IPS-NIHi7 (cell line): Measurements from ENCODE around the gene HPGDS.
"Not testable (repeated sequence)": the region's sequence is repeated elsewhere in the genome, so short reads cannot be mapped to it uniquely, and the experiment has no call there.

ENCODE experiments used
- DNase-seq: peaks from one replicate; pipeline ENCODE4 v3.0.0; 2012; ENCODE audit warnings: mixed read lengths; ENCODE audit errors: extremely low spot score

HPGDS gene

DNA sequence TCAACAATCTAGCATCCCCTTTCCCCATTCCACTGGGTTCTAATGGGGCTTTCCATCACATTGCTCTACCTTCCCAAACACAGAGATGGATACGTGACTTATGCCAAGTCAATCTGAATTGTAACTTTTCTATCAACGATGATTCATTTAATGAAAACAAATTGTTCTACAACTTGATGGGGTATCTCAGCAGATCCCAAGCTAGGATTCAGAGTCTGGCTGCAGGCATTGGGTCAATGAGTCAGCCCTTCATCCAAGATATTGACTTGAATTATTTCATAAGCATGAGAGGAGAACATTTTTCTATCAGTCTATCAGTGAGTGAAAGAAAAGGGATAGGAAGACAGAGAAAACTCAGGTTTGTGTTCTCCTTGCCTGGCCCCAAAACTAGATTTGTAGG is 15.0 kb upstream of the HPGDS start:
- no peak for DNase-seq

GRCh38 chr4:94356444-94356843 is 13.8 kb upstream of the HPGDS start:
- peak; percentile 13 for DNase-seq

- no peak for DNase-seq
Observed at GRCh38 chr4:94354474-94354896, 11.8 kb upstream of the HPGDS start.

- no peak for DNase-seq
Observed at GRCh38 chr4:94352996-94353395, 10.4 kb upstream of the HPGDS start.

DNA sequence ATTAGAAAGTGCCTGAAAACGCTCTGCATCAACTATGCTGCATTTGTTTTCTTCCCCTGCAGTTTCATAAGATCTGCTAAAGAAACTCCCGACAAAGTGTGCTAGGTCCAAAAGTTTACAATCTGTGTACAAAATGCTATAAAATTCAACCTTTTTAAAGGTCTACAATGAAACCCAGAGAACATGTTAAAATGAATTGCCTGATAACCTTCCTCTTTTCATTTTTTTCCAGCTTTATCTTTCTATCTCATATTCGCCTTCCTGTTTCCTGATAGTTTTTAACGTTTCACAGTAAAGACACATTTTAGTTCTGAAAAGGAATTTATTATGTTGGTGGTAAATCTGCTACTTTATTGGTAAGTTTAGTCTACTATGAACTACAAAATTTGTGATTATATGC is 9.5 kb upstream of the HPGDS start:
- DNase-seq = no peak

GRCh38 chr4:94351319-94351718 is 8.7 kb upstream of the HPGDS start:
- no peak for DNase-seq

DNA sequence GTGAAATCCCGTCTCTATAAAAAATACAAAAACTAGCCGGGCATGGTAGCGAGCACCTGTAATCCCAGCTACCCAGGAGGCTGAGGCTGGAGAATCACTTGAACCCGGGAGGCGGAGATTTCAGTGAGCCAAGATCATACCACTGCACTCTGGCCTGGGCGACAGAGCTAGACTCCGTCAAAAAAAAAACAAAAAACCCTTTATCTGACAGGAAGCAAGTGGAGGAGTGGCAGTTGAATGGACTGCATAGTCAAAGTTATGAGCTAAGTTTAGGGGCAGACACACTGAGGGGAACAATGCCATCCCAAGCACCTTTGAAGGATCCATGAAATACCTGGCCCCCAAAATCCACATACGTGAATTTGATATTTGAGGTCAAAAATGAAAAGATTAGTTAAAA is 7.5 kb upstream of the HPGDS start:
- no peak for DNase-seq

DNA sequence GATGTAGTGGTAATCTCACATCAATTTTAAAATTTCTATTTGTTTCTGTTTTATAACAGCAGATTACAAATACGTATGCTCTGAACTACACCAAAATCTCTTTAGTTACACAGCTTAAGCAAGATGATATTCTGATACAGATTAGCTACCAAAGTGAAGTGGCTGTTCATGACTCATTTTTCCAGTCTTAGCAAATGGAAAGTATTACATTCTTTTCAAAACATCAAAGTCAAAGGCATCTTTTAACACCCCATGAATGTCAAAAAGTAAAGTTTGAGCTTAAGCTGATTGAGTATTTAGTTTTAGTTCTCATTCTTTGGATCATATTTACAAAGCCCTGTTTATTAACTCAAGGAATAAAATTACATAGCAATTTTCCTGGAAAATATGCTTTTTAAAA is 6.6 kb upstream of the HPGDS start:
- no peak for DNase-seq

DNA sequence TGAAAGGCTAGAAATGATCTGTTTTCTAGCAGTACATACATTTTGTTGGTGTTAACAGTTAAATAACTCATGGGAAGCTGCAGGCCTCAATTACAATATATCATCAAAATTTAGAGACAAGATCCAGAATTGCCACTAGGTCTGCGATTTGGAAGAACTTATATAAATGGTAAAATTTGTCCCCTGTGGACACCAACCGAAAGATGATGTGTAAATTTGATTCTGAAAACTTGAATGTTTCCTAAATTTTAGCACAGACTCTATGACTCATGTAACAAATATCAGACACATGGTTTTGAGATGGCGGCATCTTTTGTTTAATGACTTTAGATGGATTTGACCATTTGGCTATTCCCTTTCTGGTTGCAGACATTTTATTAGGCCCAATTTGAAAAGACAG is 6.0 kb upstream of the HPGDS start:
- no peak for DNase-seq

- DNase-seq = no peak
Observed at GRCh38 chr4:94346541-94346940, 3.9 kb upstream of the HPGDS start.

DNA sequence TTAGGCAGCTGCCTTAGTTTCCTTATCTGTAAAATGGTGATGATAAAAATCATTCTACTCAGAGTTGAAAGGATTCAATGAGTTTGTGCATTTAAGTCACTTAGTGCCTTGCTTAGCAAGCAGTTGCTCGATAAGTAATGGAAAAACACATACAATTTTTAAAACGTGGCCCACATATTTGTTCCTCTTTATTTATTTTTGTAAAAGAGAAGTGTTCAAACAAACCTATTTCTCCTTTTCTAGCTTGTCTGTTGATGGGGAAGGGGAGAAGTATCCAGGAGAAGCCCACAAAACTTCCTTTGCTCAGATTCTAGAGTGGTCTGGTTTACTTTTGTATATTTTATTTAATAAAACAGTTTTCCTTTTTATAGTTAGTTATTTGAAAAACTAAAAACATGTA is 3.3 kb upstream of the HPGDS start:
- DNase-seq = no peak

DNA sequence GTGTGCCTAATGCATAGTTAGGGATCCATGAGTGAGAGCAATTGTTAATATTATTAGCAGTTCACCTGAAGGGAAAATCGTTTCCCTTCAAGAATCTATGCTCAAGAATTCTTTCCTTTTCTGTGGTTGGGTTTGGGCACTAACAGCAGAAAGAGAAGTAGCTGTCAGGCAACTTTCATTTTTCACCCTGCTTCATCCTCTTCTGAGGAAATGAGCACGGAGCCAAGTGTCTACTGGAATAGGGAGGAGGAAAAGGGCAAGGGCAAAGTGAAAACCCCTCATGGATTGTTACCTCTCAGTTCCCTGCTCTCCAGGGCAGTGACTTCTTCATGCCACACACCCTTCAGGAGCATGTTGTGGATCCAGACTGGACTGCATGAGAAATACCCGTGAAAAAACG is 2.6 kb upstream of the HPGDS start:
- no peak for DNase-seq

DNA sequence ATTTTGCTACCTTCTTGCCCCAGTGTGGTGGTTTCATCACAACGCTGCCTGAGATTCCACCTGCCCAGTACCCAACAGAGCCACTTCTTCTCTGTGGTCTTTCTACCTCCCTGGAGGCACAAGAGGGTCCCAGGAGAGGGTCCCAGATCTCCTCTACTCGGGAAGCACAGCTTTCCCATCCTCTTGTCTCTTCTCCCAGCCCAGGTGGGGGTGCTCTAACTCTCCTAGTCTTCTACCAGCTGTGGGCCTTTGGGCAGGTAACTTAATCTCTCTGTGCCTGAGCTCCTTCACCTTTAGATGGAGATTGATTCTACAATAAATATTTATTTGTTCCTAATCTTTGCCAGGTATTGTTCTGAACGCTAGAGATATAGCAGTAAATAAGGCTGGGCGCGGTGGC is 1.8 kb upstream of the HPGDS start:
- no peak for DNase-seq

DNA sequence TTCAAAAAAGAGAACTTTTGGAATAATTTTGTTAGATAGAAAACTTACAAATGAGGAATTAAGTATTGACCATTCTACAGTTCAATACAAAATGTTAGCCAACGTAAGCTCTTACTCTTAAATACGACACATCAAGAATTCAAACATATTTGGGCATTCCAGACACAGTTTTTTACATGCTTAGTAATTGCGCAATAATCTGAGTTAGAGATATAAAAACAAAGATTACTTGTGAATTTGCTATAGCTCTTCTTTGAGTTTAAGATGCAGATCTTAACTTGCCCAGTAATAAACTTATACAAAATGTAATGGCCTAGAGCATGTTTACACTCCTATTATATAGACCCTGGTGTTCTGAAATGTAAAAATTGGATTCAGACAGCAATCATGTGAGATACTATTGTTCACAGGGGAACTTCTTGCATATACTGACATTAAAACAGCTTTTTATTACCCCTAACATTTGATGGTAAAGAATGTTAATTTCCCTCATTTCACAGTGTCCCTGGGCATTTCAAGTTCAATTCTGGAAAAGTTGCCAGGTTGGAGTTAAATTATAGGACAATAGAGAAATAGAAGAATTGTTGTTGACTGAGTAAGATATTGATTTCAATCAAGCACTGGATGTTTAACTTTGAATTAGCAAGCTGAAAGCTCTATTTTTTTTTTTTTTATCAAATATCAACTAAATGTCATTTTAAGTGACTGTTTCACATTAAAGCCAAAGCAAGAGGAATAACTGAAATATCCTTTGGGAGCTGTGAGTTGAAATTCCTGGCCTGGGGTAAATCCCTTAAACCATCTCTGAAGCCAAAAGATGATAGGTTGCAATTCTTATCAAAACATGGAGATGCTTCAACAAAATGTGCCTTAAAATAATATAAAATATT is 910 bp downstream of the HPGDS start:
- DNase-seq = no peak

- no peak for DNase-seq
Observed at GRCh38 chr4:94339779-94340178, 2.9 kb downstream of the HPGDS start.

DNA sequence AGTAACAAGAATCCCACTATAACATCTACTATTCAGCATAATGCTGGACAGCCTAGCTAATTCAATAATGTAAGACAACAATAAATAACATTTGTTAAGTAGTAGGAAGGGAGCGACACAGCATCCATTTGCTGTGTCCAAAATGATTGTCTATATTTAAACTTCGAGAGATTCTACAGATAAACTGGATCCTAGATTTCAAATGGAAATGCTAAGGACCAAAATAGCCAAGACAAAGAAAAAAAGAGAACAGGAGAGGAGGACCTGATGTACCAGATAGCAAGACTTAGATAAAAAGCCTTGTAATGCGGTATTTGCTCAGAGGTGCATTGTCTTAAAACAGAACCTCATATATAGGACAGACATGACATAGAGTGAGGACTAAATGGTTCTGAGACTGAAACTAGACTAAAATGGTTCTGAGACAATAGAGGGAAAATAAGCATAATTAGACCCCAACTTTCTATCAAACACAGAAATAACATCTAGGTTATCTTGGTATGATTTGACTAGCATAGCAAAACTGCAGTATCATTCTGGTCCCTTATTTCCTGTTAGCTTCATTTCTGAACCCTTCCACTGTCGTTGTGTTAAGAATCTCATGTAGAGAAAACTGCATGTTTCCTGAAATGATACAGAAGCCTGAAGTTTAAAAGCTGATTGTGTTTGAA is 3.8 kb downstream of the HPGDS start:
- DNase-seq = no peak

DNA sequence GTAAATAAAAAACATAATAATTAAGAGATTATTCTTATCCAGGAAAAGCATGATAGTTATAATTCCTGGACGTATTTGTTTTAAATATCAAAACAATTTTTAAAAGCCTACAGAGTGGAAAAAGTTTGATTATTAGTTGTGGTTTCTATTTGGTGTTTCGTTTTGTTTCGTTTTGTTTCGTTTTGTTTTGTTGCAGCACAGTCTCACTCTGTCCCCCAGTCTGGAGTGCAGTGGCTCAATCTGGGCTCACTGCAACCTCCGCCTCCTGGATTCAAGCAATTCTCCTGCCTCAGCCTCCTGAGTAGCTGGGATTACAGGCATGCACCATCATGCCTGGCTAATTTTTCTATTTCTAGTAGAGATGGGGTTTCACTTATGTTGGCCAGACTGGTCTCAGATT is 5.8 kb downstream of the HPGDS start:
- not testable (repeated sequence) for DNase-seq

- DNase-seq = no peak
Observed at GRCh38 chr4:94336303-94336702, 6.3 kb downstream of the HPGDS start.

- peak; percentile 13 for DNase-seq
Observed at GRCh38 chr4:94334962-94335361, 7.7 kb downstream of the HPGDS start.

GRCh38 chr4:94334476-94334875 is 8.2 kb downstream of the HPGDS start:
- no peak for DNase-seq

- DNase-seq = no peak
Observed at GRCh38 chr4:94333866-94334265, 8.8 kb downstream of the HPGDS start.

DNA sequence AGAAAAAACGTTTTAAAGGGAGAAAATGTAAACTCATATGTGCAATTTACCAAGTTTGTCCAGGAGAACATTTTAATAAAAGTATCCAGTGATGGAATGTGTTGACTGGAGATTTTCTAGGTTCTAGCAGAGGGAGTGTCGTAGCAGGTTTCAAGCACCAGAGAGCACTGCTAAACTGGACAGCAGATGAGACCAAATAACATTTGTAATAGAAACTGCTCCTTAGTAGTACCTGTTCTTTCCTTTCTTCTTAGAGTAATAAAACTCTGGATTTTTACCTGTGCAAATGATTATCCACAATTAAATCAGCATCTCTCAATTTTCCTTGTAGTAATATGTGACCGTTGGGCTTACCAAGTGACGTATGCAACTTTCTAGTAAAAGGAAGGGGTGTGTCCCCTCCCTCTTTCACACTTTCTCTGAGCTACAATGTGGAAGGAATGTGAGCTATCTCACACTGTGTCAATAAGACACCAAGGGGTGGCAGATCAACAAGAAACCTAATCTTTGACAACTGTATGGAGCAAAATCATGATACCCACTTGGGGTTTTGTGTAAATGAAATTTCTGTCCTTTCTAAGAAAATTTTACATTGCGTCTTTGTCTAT is 9.5 kb downstream of the HPGDS start:
- DNase-seq = peak; percentile 46

- no peak for DNase-seq
Observed at GRCh38 chr4:94329933-94330332, 12.7 kb downstream of the HPGDS start.
